ENCODE results near the gene CACNA1D. TPM values are rescaled to one million over a fixed set of nuclear protein-coding genes. Genes with fewer than 3 reads are reported as not detected.

The CACNA1D gene
- total RNA-seq, 1 experiment from 2014 or later, result 1.1 TPM

DNA sequence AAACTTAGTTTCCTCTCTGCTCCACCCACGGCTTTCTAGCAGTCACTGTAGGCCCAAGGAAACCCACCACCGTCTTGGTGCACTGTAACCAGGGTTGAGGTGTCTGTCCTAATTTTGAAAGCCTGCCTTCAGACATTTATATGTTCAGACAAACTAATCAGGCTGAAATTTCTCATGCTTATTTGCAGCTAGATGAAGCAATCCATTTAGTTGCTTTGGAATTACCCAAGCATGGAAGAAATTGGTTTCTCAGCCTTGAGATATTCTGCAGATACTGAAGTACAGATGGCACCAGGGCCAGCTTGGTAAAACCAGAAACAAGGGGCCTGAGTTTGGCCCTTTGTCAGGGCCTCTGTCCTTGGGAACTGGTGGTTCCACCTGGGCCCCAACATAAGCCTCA lies 105.4 kb downstream of the CACNA1D start:
- no peak for ATAC-seq

More for the DNA sequence above, 105.4 kb downstream of the CACNA1D start:
- no peak overlapping the region for H3K4me2 ChIP-seq (ENCODE audit: low read length)
- no peaks in the 10 kb centered on the region for H3K36me3 ChIP-seq (ENCODE audit: control insufficient read depth in 1 of 2, insufficient read depth in 2 of 2, low read length in 2 of 2)
- H3K27ac ChIP-seq (ENCODE audit: low read depth, low read length), result no peak overlapping the region
- H3K9me2 ChIP-seq (ENCODE audit: insufficient read depth), result no peaks in the 10 kb centered on the region
- TF ChIP-seq JUND (IDR thresholded peaks at IDR 0.05), result no peak
- no peak for TF ChIP-seq SP1 (IDR thresholded peaks at IDR 0.05; ENCODE audit: low read depth)
- no peak for TF ChIP-seq YY1 (IDR thresholded peaks at IDR 0.05; ENCODE audit: extremely low read depth, insufficient replicate concordance, low read depth, low read length)
- no peak for TF ChIP-seq ELF1 (IDR thresholded peaks at IDR 0.05; ENCODE audit: borderline replicate concordance, low read depth)
- TF ChIP-seq RAD21 (IDR thresholded peaks at IDR 0.05; ENCODE audit: low read depth), result no peak
- TF ChIP-seq, protein P1, sequence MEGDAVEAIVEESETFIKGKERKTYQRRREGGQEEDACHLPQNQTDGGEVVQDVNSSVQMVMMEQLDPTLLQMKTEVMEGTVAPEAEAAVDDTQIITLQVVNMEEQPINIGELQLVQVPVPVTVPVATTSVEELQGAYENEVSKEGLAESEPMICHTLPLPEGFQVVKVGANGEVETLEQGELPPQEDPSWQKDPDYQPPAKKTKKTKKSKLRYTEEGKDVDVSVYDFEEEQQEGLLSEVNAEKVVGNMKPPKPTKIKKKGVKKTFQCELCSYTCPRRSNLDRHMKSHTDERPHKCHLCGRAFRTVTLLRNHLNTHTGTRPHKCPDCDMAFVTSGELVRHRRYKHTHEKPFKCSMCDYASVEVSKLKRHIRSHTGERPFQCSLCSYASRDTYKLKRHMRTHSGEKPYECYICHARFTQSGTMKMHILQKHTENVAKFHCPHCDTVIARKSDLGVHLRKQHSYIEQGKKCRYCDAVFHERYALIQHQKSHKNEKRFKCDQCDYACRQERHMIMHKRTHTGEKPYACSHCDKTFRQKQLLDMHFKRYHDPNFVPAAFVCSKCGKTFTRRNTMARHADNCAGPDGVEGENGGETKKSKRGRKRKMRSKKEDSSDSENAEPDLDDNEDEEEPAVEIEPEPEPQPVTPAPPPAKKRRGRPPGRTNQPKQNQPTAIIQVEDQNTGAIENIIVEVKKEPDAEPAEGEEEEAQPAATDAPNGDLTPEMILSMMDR (IDR thresholded peaks at IDR 0.05 in 2 of 3, conservative IDR thresholded peaks at IDR 0.05 in 1 of 3; ENCODE audit: borderline replicate concordance in 1 of 3, insufficient read depth in 1 of 3, low read depth in 2 of 3, low read length in 2 of 3), result no peak
- TF ChIP-seq, protein P2, sequence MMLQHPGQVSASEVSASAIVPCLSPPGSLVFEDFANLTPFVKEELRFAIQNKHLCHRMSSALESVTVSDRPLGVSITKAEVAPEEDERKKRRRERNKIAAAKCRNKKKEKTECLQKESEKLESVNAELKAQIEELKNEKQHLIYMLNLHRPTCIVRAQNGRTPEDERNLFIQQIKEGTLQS (IDR thresholded peaks at IDR 0.05), result no peak
- TF ChIP-seq EZH2 (IDR thresholded peaks at IDR 0.05), result no peak
- TF ChIP-seq CBX3 (IDR thresholded peaks at IDR 0.05; ENCODE audit: low read depth), result no peak
- no peak for TF ChIP-seq ZFX (IDR thresholded peaks at IDR 0.05)
- no peak for TF ChIP-seq EGR1 (IDR thresholded peaks at IDR 0.05; ENCODE audit: low read depth)
- no peak for TF ChIP-seq EZH2phosphoT487 (IDR thresholded peaks at IDR 0.05; ENCODE audit: borderline replicate concordance)
- no peak for TF ChIP-seq TCF7L2 (IDR thresholded peaks at IDR 0.05; ENCODE audit: borderline replicate concordance, extremely low read depth, insufficient read depth, insufficient read length)
- no peak for TF ChIP-seq FOSL1 (IDR thresholded peaks at IDR 0.05; ENCODE audit: low read depth)
- TF ChIP-seq, protein P3, sequence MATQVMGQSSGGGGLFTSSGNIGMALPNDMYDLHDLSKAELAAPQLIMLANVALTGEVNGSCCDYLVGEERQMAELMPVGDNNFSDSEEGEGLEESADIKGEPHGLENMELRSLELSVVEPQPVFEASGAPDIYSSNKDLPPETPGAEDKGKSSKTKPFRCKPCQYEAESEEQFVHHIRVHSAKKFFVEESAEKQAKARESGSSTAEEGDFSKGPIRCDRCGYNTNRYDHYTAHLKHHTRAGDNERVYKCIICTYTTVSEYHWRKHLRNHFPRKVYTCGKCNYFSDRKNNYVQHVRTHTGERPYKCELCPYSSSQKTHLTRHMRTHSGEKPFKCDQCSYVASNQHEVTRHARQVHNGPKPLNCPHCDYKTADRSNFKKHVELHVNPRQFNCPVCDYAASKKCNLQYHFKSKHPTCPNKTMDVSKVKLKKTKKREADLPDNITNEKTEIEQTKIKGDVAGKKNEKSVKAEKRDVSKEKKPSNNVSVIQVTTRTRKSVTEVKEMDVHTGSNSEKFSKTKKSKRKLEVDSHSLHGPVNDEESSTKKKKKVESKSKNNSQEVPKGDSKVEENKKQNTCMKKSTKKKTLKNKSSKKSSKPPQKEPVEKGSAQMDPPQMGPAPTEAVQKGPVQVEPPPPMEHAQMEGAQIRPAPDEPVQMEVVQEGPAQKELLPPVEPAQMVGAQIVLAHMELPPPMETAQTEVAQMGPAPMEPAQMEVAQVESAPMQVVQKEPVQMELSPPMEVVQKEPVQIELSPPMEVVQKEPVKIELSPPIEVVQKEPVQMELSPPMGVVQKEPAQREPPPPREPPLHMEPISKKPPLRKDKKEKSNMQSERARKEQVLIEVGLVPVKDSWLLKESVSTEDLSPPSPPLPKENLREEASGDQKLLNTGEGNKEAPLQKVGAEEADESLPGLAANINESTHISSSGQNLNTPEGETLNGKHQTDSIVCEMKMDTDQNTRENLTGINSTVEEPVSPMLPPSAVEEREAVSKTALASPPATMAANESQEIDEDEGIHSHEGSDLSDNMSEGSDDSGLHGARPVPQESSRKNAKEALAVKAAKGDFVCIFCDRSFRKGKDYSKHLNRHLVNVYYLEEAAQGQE (IDR thresholded peaks at IDR 0.05; ENCODE audit: low read depth), result no peak
- TF ChIP-seq, protein P4, sequence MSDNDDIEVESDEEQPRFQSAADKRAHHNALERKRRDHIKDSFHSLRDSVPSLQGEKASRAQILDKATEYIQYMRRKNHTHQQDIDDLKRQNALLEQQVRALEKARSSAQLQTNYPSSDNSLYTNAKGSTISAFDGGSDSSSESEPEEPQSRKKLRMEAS (IDR thresholded peaks at IDR 0.05), result no peak
- no peak for TF ChIP-seq SRF (IDR thresholded peaks at IDR 0.05; ENCODE audit: low read depth)
- TF ChIP-seq POLR2A (IDR thresholded peaks at IDR 0.05; ENCODE audit: borderline replicate concordance, extremely low read depth, insufficient read depth, insufficient read length), result no peak
- no peak for TF ChIP-seq POLR2AphosphoS5 (IDR thresholded peaks at IDR 0.05; ENCODE audit: low read depth, low read length)
- no peak overlapping the region for H3K4me3 ChIP-seq (replicated peaks in 1 of 2; ENCODE audit: low read depth in 1 of 2, low read length in 2 of 2)
- H3K9ac ChIP-seq (ENCODE audit: low read length), result no peak overlapping the region
- intact Hi-C loops (cut with micrococcal nuclease), result no loop called here
- BruUV-seq (replicated peaks), result no TSS peak
- H3K4me1 ChIP-seq (ENCODE audit: control insufficient read depth in 1 of 2, insufficient read depth in 2 of 2, low read length in 2 of 2), result no peaks in the 10 kb centered on the region
- peaks cover 10% of the 10 kb centered on the region; the same call in 1 of the 2 replicates for H3K27me3 ChIP-seq (ENCODE audit: insufficient read depth, low read length)
- no peaks in the 10 kb centered on the region for H3K79me2 ChIP-seq (ENCODE audit: insufficient read depth, low read length)
- POLR2A ChIA-PET, result no interaction called here
- RAD21 ChIA-PET (ENCODE audit: low non-redundant PET in 1 of 2, low total read pairs in 2 of 2, uncharacterized antibody in 2 of 2, unreplicated experiment in 2 of 2), result no interaction called here
- no peaks in the 10 kb centered on the region for H3K9me3 ChIP-seq (ENCODE audit: control insufficient read depth in 1 of 2, insufficient read depth in 1 of 2, low read depth in 1 of 2, low read length in 2 of 2)
- H4K20me1 ChIP-seq (ENCODE audit: insufficient read depth), result no peaks in the 10 kb centered on the region
- CTCF ChIA-PET, result no interaction called here
- no peak overlapping the region for H2AFZ ChIP-seq (ENCODE audit: low read depth, low read length, poor library complexity, severe bottlenecking)
- DNase-seq (ENCODE audit: low read depth, low spot score), result no peak

All from HCT116 (cell line).